Adrenal gland (tissue), 19 donors: ENCODE data around the gene APOA5. TPM values are rescaled to one million over a fixed set of nuclear protein-coding genes. Genes with fewer than 3 reads are reported as not detected.

Experiments
- DNase-seq, 7 donors: peaks; one replicate each; pipeline ENCODE4 v3.0.0-alpha.2; 2019 to 2020
- H3K27ac ChIP-seq, 5 donors: fragments of 200-600 bp; sonication (generic) in 4 of 5; 1 replicate in 3 of 5; 2 replicates in 2 of 5; pipeline versions ENCODE4 v1.5.1 to v1.8.0; 2016 to 2020; ENCODE audit warnings: mild to moderate bottlenecking in 1 of 5
- H3K27me3 ChIP-seq: fragments of 200-600 bp; 2 replicates; pipeline ENCODE4 v1.8.0; 2021
- H3K36me3 ChIP-seq, 2 donors: fragments of 200-600 bp; replicated peaks in 1 of 2; 1 replicate in 1 of 2; 2 replicates in 1 of 2; pipeline versions ENCODE4 v1.5.1 to v1.8.0; 2018 to 2022
- H3K4me1 ChIP-seq, 2 donors: fragments of 200-600 bp; replicated peaks in 1 of 2; 1 replicate in 1 of 2; 2 replicates in 1 of 2; pipeline versions ENCODE4 v1.5.1 to v1.8.0; 2018 to 2021
- H3K4me3 ChIP-seq, 4 donors: fragments of 200-600 bp; sonication (generic) in 3 of 4; one replicate each; pipeline ENCODE4 v1.5.1; 2016 to 2018
- H3K9me3 ChIP-seq, 3 donors: fragments of 200-600 bp; sonication (generic) in 1 of 3; replicated peaks in 1 of 3; 1 replicate in 2 of 3; 2 replicates in 1 of 3; pipeline versions ENCODE4 v1.5.1 to v1.8.0; 2016 to 2021
- CTCF ChIP-seq, 6 experiments: fragments of 450-650 bp in 4 of 6; fragments of 200-600 bp in 2 of 6; sonication (generic) in 1 of 6; IDR thresholded peaks; 1 replicate in 5 of 6; 2 replicates in 1 of 6; pipeline versions ENCODE4 v1.5.1 to v1.8.0; 2016 to 2021; ENCODE audit warnings: antibody characterized with exemption in 6 of 6, mild to moderate bottlenecking in 2 of 6, moderate library complexity in 1 of 6
- POLR2A ChIP-seq, 2 donors: fragments of 450-650 bp; IDR thresholded peaks; one replicate each; pipeline ENCODE4 v1.6.1; 2017; ENCODE audit warnings: antibody characterized with exemption in 2 of 2, mild to moderate bottlenecking in 2 of 2, moderate library complexity in 1 of 2
- WGBS, 4 donors: extraction: QIAGEN DNeasy Blood & Tissue Kit in 2 of 4; methylation state at CpG; one replicate each; pipeline versions ENCODE4 v1.1.5 to v1.1.7; 2013 to 2017; 5-methylcytosine and 5-hydroxymethylcytosine counted together
- intact Hi-C, 2 donors: fragments of 100-400 bp; cut with DNase I; formaldehyde crosslinking; loops; one replicate each; pipeline versions ENCODE4 v1.14.1 to v1.15.0; 2022 to 2023
- long read RNA-seq, 10 donors: library from polyadenylated mRNA in 3 of 10; unstranded in 2 of 10; stranded (forward) in 1 of 10; transcript quantifications; one replicate each; pipeline ENCODE4 v2.0.0 and lab custom pipeline, GENCODE V29; 2021 to 2026
- polyA plus RNA-seq, 3 donors: library from polyadenylated mRNA; stranded (reverse); fragments of 200-250 nt in 2 of 3; fragments of 350-450 nt in 1 of 3; fragmentation: Illumina TruSeq in 1 of 3; extraction: RNeasy Lipid Tissue Mini Kit (QIAGEN cat#74804) in 1 of 3; gene quantifications; one replicate each; pipeline ENCODE4 v1.2.3, GENCODE V29; 2013 to 2014
- total RNA-seq, 9 donors: library from RNA; depleted of rRNA in 4 of 9; stranded (reverse); fragments of >200 nt in 4 of 9; fragments of 120-200 nt in 1 of 9; fragmentation: NEBNext Ultra II Directional in 1 of 9; extraction: Animal tissue kit (Norgen Biotek cat#: 25700) in 1 of 9; gene quantifications; one replicate each; pipeline versions ENCODE4 v1.1.0 to v1.2.4, GENCODE V29; 2013 to 2023
- donor health status: healthy with polysubstance abuse.
- donor health status: Bipolar disorder and iron deficiency.
- donor health status: DM: yes; HTN: yes; CAD: no.
- donor health status: DM: no; HTN: no; CAD: no.
- donor health status: DM: no; HTN: no; CAD: no.
- donor health status: DM: yes; HTN: yes; CAD: no.

Gene APOA5, protein sequence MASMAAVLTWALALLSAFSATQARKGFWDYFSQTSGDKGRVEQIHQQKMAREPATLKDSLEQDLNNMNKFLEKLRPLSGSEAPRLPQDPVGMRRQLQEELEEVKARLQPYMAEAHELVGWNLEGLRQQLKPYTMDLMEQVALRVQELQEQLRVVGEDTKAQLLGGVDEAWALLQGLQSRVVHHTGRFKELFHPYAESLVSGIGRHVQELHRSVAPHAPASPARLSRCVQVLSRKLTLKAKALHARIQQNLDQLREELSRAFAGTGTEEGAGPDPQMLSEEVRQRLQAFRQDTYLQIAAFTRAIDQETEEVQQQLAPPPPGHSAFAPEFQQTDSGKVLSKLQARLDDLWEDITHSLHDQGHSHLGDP
- total RNA-seq = under 1 TPM in 3 of 9 donors, not detected in 6; 0.11 to 0.54 (median 0.11) TPM
- not detected for polyA plus RNA-seq
- long read RNA-seq, donor 1 = 0 reads
- long read RNA-seq, donor 2 = 0 reads
- long read RNA-seq, donor 3 = 0 reads
- long read RNA-seq, donor 4 = 0 reads
- long read RNA-seq, donor 5 = 0 reads
- long read RNA-seq, donor 6 = 0 reads
- long read RNA-seq, donor 7 = 0 reads
- long read RNA-seq, donor 8 = 0 reads
- long read RNA-seq, donor 9 = 0 reads
- long read RNA-seq, donor 10 = 0 reads

DNA sequence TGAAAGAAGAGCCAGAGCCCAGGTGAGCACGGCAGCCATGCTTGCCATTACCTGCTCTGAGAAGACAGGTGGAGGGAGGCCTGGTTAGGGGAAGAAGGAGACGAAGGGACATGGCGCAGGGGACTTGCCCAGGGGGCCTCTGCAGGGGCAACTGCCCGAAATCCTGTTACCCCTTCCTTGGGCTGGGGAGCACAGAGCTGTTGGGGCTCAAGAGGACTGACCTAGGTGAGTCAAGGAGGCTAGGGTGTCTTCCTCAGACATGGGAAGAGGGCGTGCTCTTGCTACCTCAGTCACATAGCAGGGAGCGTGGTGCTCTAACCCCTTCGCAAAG, at the start of gene APOA5:
TSS of gene APOA5 (minus strand) at position 67 of the 331 bp plus-strand sequence. CDS start at position 48, 19 bp downstream.
- Histone ChIP-seq H3K36me3 (no peaks in the 10 kb centered on the region), H3K9me3 (no peaks in the 10 kb centered on the region), H3K27ac (no peak within 1 kb of the TSS), H3K4me3 (no peak within 1 kb of the TSS), H3K27me3 (no peaks in the 10 kb centered on the region), H3K4me1 (peaks cover 0 to 6% of the 10 kb centered on the region in 2 donors)
- intact Hi-C loops = loop anchor here (5.0 to 10.0 kb wide), 4 partner anchors 46 to 316 kb away; partner anchors contain the start of gene APOA1 (in 1 of the 2)
- WGBS, 4 donors = 79 to 92% (median 86%) methylated on average over 7 of the region's 7 CpGs
- no peak for TF ChIP-seq CTCF (IDR thresholded peaks at IDR 0.05)
- TF ChIP-seq POLR2A (IDR thresholded peaks at IDR 0.05) = no peak
- no peak for DNase-seq

DNA sequence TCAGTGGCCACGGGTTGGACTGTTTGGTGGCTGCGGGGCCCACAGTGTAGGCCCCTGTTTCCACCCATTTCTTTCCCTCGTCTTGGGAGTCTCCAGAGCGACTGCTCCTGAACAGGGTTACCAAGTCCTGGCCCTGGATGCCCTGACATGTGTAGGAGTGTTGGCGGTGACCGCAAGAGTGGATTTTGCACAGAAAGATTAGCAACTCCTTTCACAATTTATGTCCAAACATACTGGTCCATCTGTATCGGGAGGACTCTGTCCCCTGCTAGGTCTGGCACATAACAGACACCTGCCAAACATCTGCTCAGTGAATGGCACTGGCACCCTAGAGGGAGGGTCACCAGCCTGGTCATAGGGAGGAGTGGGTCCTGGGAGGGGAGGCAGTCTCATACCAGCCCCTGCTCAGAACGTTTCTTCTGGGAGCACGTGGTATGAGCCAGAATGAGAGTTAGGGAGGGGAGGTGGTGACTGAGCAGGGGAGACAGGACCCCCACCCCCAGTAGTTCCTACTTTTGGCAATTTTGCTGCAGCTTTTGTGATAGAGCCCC, 49.1 kb upstream of the APOA5 start:
- no peak overlapping the region for H3K4me3 ChIP-seq
- H3K4me1 ChIP-seq = peaks cover under 1 to 7% of the 10 kb centered on the region in 2 donors
- 70 to 92% (median 79%) methylated on average over 6 to 9 of the region's 9 CpGs for WGBS, 4 donors
- H3K36me3 ChIP-seq = peaks cover 0 to 18% of the 10 kb centered on the region in 2 donors
- H3K27me3 ChIP-seq = no peaks in the 10 kb centered on the region
- H3K9me3 ChIP-seq = no peaks in the 10 kb centered on the region
- H3K27ac ChIP-seq = no peak overlapping the region
- intact Hi-C loops = no loop called here
- TF ChIP-seq CTCF (IDR thresholded peaks at IDR 0.05) = no peak
- no peak for TF ChIP-seq POLR2A (IDR thresholded peaks at IDR 0.05)
- no peak for DNase-seq

- peaks cover 0 to 13% of the 10 kb centered on the region in 2 donors for H3K36me3 ChIP-seq
- H3K27me3 ChIP-seq = no peaks in the 10 kb centered on the region
- intact Hi-C loops = no loop called here
- H3K27ac ChIP-seq = no peak overlapping the region
- H3K9me3 ChIP-seq = no peaks in the 10 kb centered on the region
- 45 to 74% (median 53%) methylated on average over 4 to 6 of the region's 6 CpGs for WGBS, 4 donors
- H3K4me1 ChIP-seq = peaks cover 6 to 12% of the 10 kb centered on the region in 2 donors
- H3K4me3 ChIP-seq = no peak overlapping the region
- no peak for TF ChIP-seq POLR2A (IDR thresholded peaks at IDR 0.05)
- TF ChIP-seq CTCF (IDR thresholded peaks at IDR 0.05) = no peak
- no peak for DNase-seq
Measured at GRCh38 chr11:116840224-116840745, 48.6 kb upstream of the APOA5 start.
